ENCODE data around the gene NUP58. TPM values are rescaled to one million over a fixed set of nuclear protein-coding genes. Genes with fewer than 3 reads are reported as not detected.

Gene NUP58, protein sequence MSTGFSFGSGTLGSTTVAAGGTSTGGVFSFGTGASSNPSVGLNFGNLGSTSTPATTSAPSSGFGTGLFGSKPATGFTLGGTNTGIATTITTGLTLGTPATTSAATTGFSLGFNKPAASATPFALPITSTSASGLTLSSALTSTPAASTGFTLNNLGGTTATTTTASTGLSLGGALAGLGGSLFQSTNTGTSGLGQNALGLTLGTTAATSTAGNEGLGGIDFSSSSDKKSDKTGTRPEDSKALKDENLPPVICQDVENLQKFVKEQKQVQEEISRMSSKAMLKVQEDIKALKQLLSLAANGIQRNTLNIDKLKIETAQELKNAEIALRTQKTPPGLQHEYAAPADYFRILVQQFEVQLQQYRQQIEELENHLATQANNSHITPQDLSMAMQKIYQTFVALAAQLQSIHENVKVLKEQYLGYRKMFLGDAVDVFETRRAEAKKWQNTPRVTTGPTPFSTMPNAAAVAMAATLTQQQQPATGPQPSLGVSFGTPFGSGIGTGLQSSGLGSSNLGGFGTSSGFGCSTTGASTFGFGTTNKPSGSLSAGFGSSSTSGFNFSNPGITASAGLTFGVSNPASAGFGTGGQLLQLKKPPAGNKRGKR
- total RNA-seq = 128 TPM

DNA sequence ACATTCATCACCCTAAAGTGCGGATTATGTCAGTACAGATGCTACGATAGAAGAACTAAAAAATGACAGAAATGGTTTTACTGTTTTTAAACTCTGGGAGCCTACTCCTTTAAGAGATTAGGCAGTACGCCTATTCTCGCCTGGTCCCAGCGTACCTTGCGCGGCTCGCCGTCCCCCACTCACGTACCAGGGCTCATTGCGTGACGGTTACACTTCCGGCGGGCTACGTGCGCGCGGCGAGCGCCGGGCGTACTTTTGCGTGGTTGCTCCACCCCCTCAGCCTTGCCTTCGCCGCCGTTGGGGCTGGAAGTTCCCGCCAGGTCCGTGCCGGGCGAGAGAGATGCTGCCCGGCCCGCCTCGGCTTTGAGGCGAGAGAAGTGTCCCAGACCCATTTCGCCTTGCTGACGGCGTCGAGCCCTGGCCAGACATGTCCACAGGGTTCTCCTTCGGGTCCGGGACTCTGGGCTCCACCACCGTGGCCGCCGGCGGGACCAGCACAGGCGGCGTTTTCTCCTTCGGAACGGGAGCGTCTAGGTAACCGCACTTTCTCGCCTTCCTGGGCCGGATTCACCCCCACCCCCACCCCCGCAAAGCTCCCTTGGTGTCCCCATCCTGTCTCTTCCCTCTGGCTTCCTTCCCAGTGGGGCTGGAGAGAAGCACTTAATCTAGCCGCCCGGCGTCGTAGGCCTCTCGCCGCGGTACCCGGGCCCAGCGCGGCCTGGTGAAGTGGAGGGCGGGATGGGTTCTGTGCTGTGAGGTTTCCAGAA, at the start of gene NUP58:
Gene NUP58, plus strand, starts transcription at position 279 of the 767 bp plus-strand sequence. Its CDS starts 149 bp downstream, at position 428.
- peak; percentile 99 for DNase-seq

DNA sequence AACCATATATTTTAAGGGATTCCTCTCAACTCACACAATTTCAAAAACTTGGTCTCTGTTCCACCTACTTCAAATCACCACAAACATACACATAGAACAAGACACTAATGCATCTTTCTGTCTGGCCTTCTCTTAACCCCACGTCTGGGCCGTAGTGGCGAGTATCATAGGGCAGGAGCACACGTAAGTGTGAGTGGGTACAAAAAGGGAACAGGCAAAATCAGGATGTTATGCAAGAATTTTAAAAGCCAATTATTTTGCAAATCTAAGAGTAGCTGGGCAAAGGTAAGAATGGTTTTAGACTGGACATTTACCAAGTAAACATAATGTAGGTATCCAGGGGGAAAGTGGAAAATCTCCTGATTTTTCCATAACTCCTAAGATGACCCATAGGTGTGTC, 49.2 kb upstream of the NUP58 start:
- DNase-seq = no peak

DNA sequence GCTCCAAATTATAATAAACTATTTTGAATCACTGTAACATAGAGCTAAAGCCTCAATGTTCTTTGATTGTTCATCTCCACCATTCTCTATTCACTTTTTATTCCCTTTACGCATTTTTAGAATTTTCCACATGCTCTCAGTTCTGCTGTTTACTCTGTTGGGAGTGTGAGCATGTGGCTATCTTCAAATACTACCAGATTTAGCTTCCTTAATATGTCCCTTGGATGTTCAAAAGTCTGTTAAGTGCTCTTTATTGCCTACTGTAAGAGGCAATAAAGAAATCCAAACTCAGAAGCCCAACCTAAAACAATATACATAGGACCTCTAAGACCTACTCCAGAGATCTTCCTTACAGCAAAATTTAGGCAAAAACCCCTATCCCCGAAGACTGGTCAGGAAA, 48.7 kb upstream of the NUP58 start:
- DNase-seq = no peak

DNA sequence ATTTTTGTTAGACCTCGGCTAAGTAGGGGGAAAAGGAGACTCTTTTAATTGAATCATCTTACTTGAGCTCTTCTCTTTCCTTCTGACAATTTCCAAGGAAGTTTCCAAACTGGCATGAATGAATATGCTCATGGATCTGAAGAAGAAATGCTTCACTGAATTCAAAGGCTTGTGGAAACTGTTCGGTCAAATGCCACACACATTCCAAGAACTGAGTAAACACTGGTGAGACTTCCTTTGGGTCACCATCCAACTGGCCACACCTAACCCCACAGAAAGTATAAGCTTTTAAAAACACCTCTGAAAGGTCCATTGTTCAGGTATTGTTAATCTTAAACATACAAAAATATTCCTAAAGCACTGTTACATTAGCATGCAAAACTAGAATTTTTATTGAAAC, 47.7 kb upstream of the NUP58 start:
- no peak for DNase-seq

DNA sequence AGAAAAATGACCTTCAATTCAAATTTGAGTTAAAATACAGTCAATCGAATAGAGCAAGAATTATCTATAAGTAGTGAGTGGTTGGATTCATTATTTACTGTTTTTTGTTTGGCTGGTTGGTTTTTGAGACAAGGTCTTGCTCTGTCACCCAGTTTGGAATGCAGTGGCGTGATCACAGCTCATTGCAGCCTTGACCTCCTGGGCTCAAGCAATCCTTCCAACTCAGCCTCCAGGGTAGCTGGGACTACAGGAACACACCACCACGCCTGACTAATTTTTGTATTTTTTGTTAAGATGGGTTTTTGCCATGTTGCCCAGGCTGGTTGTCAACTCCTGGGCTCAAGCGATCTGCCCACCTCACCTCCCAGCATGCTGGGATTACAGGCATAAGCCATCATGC, 39.2 kb upstream of the NUP58 start:
- no peak for DNase-seq

DNA sequence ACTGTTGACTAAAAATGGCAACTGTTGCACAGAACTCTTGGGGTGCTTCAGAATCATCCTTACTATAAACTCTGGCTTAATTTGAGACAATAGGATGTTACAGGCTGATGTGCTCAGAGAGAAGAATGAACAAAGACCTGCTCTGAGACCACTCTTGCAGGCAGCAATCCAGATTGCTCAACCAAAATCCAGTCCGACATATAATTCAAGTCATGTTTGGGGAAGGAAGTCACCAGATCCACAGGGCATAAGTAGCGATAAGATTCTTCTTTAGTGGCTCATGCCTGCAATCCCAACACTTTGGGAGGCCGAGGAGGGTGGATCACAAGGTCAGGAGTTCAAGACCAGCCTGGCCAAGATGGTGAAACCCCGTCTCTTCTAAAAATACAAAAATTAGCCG, 34.7 kb upstream of the NUP58 start:
- no peak for DNase-seq

DNA sequence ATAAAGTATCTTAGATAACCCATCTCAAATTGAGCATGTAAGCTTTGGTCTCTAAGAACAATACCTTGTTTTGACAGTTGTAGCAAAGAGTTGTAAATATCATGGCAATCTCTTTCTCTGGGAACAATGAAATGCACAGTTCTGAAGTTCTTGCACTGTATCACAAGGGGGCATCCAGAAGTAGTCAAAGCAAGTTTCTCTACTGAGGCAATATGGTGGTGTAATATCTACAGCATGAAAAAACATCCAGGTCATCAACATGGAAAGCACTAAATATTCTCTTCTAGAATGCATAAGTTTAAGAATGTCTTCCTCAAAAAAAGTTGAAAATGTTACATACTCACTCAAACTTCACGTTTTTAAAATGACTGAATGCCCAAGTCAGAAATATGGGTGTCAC, 33.7 kb upstream of the NUP58 start:
- DNase-seq = no peak

DNA sequence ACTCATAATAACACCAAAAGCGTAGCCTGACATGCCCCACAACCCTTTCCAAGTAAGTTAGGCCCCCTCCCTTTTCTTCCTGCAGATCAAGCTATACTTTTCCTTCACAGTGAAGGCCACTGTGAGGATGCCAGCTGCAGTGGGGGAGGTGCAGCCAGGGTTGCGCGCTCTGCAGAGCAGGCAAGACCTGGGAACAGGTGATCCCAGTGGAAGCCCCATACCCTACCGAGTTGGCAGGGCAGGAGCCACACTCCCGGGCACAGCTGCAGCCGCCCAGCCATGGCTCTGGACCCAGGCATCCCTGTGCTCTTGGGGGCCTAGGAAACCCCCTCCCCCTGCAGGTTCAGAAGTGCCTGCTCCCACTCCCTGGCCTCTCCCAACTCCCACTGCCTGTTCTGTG, 32.9 kb upstream of the NUP58 start:
- no peak for DNase-seq

DNA sequence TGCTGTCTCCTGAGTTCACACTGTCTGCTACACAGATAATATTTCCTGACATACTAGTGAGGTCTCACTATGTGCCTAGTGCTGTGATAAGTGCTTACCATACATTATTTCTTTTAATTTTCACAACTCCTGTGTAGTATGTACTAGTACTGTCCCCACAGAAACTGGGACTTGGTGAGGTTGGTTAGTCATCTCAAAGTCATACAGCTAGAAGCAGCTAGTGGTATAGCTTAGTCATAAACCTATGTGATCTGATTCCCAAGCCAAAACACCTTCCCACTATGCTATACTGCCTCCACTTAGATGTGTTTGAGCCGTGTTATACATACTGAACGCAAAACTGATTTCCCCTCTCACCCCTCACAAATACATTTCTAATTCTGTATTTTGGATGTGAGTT, 24.7 kb upstream of the NUP58 start:
- no peak for DNase-seq

DNA sequence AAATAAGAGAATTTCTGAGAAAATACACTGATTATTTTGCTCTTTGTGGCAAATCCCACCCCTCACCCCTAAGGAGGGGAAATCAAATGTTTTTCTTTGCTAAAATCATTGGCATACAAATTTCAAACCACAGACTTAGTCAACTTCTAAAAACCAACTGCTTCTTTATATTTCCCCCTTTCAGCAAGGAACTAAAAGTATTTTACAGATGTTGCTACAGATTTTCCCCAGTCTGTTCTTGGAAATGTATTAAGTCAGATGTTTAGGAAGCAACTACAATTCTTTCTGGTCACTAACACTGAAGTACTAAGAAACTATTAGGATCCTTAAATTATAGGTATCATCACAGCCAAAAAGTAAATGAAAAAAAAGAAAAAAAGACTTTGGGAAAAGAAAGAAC, 21.0 kb upstream of the NUP58 start:
- no peak for DNase-seq

DNA sequence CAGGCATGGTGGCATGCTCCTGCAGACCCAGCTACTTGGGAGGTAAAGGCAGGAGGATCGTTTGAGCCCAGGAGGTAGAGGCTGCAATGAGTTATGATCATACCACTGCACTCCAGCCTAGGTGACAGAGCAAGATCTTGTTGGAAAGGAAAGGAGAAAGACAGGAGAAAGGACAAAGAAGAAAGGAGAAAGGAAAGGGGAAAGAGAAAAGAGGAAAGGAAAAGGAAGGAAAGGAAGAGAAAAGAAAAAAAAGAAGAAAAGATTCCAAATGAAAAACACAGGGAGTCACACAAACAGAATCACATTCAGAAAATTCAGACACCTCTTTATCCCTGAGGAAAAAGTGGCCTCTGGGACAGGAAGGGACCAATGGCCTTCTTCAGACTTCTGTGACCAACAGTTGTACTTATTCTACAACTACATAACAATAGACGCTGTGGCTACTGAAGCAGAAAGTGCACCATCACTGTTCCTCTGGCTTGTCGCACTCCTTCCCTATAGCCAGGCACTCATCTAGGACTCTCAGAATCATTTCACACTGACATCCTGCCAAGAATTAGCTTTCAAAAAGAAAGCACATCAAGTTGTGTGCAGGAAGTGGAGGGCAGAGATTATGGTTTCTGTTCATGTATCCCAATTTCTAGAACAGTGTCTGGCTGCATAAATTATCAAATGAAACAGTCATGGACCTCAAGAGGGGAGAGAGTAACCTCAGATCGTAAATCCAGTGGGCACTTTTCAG, 20.1 kb upstream of the NUP58 start:
- DNase-seq = no peak

DNA sequence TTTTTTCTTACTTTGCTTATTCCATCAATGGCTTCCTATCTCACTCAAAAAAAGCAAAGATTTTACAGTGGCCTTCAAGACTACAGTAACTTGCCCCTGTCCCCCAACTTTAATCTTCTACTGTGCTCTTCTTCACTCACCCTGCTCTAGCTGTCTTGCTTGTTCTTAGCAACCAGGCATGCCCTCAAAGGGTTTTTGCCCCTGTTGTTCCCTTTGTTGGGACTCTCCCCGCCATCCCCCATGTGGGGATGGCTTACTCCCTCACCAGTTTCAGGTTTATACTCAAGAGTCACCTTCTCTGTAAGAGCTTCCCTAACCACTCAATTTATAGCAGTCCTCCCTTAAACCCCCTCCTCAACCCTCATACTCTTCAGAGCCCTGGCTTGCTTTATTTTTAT, 19.5 kb upstream of the NUP58 start:
- no peak for DNase-seq

DNA sequence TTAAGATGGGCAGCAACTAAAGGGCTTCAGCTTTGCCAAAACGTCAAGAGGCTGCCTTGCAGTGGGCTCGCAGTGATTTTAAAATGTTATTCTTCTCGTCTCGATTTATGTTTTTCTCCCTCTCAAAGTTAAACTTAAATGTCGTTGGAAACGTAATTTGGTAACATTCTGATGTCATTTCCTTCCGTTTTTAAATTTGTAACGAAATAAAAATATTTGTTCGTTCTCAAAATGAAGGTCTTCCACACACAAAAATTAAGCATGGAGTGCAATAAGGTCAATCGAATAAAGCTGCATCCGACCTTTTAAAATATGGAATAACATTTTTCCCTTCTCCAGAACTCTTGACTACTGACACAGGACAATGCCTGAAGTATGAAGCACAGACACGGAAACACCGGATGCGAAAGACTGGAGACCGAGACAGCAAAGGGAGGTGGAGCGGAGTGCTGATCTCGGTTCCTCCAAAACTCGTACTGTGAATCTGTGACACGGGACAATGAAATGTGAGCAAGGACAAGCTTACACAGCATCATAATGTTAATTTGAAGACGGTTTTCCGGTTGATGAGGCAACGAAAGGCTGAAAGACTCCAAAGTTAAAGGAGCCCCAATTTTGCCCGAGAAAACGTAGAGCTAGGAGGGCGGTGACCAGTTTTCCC, 15.0 kb upstream of the NUP58 start:
- peak; percentile 59 for DNase-seq

DNA sequence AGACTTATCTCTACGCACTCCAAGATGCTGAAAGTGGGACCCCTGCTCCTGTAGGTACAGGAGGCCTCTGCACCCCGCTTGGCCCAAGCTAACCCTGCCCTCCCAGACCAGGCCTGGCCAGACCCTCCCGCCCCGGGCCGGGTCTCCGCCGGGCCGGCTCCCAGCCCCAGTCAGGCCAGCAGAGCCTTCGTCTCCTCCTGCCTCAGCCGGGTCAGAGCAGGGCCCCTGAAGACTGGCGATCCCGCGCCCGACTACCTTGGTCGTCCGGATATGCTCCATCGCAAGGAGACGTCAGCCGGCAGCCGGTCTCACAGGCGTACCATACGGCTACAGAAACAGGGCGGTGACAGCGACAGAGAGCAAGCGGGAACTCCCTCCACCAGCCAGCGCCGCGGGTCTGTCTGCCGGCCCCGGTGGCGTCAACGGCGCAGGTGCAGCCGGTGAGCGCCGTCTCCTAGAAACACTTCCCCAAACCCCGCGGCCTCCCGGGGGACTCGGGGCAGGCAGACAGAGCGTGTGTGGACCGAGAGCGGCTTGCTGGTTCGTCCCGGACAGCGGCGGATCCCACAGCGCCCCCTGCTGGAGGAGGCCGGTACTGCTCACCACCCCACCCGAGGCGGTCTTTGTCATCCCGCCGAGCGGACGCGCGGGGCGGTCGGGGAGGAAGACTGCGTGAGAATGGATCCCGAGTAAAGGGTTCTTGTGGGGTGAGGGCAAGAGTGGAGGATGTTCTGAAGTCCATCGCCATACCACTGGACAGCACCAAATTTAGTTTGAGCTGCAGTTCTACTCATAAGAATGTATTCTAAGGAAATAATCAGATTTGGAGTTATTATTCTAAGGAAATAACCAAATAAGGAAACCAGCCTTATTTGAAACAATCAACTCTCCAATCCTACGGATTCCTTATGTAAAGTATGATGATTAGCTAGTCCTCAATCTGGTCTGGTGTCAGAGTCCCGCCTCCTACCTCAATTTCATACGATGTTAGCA, 14.2 kb upstream of the NUP58 start, which contains the start of gene MTMR6:
Gene MTMR6, minus strand, starts transcription at position 520 of the 993 bp plus-strand sequence. Its CDS starts 241 bp downstream, at position 279.
- peak; percentile 95 for DNase-seq

DNA sequence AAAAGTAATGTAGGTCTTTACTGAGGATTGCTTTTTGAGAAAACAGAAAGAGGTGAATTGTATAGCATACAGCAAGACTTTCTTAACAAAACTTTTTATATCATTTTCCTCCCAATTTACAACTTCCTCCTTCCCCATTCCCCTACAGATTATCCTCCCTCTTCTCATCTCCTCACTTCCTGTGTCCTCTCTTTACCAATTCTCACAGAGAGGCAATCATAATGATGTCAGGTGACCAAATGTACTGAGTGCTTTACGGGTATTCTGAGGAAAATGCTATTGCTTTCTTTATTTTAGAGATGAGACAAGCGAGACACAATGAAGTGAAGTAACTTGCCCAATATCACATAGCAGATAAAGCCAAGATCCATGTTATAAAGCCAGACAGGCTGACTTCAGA, 12.5 kb upstream of the NUP58 start:
- DNase-seq = no peak

DNA sequence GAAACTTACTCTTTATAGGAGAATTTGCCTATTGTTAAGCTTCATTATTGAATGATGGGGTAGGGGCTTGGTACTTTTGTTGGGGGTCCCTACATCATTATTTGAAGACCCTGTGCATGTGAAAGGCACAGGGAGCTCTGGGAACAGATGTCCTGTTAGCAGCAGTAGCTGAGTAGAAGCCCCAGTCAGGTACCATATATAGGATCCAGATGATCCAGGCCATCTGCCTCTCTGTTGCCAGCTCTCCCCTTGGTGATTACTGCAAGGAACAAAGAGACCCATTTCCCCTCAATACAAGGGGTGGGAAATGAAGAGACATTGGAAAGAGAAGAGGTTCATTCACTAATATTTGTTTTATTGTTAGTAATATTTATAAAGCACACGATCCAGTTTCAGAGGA, 9.7 kb upstream of the NUP58 start:
- DNase-seq = no peak

DNA sequence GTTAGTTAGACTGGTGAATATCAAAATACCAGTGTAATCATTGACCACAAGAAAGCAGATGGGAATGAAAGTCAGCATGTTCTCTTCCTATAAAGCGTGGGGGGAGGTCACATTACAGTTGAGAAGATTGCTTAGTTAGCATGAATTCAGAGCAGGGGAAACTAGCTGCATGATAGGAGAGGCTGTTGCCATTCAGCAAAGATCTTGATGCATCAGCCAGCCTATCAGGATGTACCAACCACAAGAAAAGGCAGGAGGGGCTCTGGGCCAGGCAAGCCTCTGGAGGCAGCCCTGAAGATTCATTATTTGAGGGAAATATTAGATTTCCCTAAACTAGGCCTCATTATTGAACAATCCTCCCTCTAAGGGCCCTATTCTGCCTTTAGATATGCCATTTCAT, 9.1 kb upstream of the NUP58 start:
- DNase-seq = no peak

DNA sequence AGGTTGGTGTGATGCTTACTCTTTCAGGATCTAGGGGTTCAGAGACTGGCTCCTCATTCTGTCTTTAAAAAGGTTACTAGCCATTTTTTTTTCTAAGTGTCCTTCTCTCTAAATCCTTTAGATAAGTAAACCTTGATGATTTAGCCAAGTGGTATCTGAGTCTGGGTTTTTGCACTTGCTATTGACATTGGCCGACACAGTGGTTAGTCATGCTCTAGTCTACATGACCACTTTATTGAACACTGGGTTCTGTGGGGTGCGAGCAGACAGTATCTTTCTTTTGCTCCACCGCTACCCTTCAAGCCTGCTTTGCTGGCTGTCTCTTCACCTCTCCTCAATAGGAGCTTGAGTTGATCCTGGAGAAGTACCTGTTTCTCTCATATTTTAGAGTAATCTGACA, 6.2 kb upstream of the NUP58 start:
- DNase-seq = no peak

DNA sequence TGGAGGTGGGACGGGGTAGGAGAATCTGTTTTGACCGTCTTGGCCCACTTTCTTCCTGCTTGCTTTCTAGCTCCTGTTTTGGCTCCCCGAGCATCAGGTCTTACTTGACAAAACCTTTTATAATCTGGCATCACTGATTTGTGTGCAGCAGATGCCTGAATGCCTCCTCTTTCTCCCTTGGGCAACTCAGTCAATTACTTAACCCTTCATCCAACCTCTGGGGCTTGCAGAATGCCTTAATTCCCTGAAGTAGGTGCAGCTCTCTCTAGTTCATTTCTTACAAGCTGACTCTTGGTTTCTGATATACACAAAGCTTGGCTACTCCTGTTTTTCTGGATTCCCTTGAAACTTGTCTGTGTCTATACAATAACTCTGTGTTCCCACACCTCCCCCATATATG, 5.7 kb upstream of the NUP58 start:
- no peak for DNase-seq

DNA sequence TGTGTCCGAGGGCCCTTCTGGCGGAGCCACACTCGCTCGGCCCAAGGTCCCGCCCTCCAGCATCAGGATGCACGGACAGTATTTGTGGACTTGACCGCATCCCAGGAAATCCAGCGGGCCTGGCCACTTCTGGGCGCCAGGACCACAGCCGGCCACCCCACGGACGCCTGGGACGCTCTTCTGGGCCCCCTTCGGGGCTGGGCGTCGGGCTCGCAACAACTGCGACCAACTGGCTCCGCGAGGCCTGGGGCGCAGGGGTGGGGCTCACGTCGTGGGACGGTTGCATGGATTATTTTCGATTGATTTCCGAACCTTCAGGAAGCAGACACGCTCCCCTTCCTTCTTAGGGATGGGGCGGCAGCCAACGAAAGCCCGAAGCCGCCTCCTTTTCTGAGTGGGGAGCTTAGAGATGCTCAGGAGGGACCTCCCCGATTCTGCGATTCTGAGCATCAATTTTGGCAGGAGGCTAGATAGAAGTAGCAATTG, 521 bp upstream of the NUP58 start:
- DNase-seq = no peak

DNA sequence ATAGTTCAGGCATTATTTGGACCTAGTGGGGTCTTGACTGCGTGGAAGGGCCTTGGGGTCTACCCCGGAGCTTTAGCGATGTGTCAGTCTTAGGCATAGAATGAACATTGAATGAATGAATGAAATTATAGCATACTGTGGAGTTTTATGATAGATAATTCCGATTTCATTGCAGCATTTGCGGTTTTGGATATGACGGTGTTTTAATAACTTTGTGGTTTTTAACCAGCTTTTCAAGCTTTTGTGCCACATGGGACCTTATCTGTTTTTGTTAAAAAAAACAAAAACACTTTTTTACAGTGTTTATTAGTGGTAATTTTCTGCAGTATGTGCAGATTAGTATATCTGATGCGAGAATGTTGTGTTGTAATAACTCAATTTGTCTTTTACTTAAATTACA, 696 bp downstream of the NUP58 start:
- no peak for DNase-seq

Measured in tongue (tissue), 2 donors.